Measurements from ENCODE around the gene SLC7A8. TPM values are rescaled to one million over a fixed set of nuclear protein-coding genes. Genes with fewer than 3 reads are reported as not detected.

The SLC7A8 gene
- total RNA-seq, 2 experiments from 2014 or later: 1.5 to 1.9 TPM

DNA sequence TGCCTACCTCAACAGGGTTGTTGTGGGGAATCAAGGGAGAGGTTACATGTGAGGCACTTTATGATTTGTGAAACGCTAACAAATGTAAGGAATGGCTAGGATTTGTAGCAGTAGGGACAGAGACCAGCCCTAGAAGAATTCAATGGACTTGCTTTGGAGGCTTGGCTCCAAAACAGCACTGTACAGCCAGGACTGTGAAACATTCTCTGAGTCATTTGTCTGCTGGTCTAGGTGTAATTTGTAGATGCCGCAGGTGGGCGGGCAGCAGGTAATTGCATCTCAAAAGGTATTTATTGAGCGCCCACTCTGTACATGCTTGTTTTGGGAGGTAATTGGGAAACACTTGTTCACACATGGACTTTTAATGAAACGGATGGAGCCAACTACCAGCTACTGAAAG, 11.4 kb downstream of the SLC7A8 start:
- no peak overlapping the region for H3K27ac Mint-ChIP-seq
- ChIA-PET CTCF (interaction anchor here (1.4 to 9.0 kb wide), 4 partner anchors 10 to 103 kb away, joined by 4 to 74 read pairs (median 11); no protein-coding TSS in a partner anchor), POLR2A (interaction anchor here (0.6 to 1.5 kb wide), 2 partner anchors 9 to 31 kb away, joined by 3 read pairs; no protein-coding TSS in a partner anchor)
- DNase-seq: no peak
- H3K4me3 Mint-ChIP-seq: no peak overlapping the region
- H3K9me3 Mint-ChIP-seq: no peaks in the 10 kb centered on the region
- TF ChIP-seq, protein P1, sequence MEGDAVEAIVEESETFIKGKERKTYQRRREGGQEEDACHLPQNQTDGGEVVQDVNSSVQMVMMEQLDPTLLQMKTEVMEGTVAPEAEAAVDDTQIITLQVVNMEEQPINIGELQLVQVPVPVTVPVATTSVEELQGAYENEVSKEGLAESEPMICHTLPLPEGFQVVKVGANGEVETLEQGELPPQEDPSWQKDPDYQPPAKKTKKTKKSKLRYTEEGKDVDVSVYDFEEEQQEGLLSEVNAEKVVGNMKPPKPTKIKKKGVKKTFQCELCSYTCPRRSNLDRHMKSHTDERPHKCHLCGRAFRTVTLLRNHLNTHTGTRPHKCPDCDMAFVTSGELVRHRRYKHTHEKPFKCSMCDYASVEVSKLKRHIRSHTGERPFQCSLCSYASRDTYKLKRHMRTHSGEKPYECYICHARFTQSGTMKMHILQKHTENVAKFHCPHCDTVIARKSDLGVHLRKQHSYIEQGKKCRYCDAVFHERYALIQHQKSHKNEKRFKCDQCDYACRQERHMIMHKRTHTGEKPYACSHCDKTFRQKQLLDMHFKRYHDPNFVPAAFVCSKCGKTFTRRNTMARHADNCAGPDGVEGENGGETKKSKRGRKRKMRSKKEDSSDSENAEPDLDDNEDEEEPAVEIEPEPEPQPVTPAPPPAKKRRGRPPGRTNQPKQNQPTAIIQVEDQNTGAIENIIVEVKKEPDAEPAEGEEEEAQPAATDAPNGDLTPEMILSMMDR (IDR thresholded peaks at IDR 0.05): no peak
- no peaks in the 10 kb centered on the region for H3K27me3 Mint-ChIP-seq
- H3K4me1 Mint-ChIP-seq (ENCODE audit: low read depth): peaks cover 22% of the 10 kb centered on the region
- no peak for ATAC-seq
- H3K36me3 Mint-ChIP-seq (ENCODE audit: low read depth): no peaks in the 10 kb centered on the region
- intact Hi-C loops (cut with micrococcal nuclease): no loop called here

DNA sequence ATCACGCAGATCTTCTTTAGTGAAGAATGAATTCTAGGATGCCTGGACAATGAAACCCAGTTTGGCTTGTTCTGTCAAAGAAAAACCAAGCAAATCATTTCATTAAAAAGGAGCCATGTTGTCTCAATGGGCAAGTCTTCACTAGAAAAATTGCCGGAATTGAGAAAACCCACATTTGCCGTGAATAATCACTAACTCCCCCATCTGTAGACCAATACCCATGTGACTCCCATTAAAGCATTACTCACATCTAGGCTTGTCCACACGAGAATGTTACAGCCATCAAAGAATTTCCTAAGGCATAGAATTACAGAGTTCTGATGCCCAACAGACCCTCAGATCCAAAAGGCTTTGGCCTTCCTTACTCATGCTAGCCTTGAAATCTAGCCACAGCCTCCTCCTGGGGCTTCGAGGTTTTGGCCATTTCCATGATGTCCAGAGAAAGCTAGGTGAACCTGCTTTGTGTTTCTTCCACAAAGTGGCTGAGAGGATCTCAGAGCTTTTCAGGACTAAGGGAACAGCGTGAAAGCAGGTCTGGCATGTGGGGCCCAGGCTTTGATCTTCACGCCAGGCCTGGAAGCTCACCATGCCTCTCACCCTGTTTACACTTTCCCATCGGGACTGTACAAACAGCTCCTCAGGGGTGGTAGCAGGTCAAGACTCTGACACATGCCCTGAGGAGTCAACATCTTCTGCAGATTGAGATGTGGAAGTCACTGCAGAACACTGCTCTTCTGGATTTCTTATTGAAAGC, 12.1 kb downstream of the SLC7A8 start:
- H3K4me1 Mint-ChIP-seq (ENCODE audit: low read depth): peaks cover 22% of the 10 kb centered on the region
- no peaks in the 10 kb centered on the region for H3K36me3 Mint-ChIP-seq (ENCODE audit: low read depth)
- TF ChIP-seq, protein P1 (IDR thresholded peaks at IDR 0.05): no peak
- H3K4me3 Mint-ChIP-seq: no peak overlapping the region
- ChIA-PET POLR2A (interaction anchor here (1.5 kb wide), 1 partner anchor 10 kb away, joined by 3 read pairs; no protein-coding TSS in a partner anchor), CTCF (interaction anchor here (1.1 to 9.0 kb wide), 4 partner anchors 16 to 189 kb away, joined by 4 to 74 read pairs (median 10); no protein-coding TSS in a partner anchor)
- no peak for DNase-seq
- no peaks in the 10 kb centered on the region for H3K27me3 Mint-ChIP-seq
- no peak for ATAC-seq
- H3K27ac Mint-ChIP-seq: no peak overlapping the region
- H3K9me3 Mint-ChIP-seq: no peaks in the 10 kb centered on the region
- intact Hi-C loops (cut with micrococcal nuclease): no loop called here

DNA sequence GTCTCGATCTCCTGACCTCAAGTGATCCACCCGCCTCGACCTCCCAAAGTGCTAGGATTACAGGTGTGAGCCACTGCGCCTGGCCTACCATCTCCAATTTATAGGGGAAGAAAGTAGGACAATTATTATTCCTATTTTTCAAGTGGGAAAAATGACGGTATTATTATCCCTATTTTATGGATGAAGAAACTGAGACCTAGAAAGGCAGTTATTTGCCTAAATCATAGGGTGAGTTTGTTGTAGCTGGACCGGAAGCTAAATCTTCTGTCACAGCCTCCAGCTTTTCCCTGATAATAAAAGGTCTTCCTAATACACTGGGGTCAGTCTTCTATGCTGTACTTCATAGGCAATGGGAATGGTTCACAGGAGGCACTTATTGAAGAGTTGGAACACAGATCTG, 13.8 kb downstream of the SLC7A8 start:
- no peak for DNase-seq
- TF ChIP-seq, protein P1 (IDR thresholded peaks at IDR 0.05): no peak
- ATAC-seq: no peak
- Mint-ChIP-seq H3K27me3 (no peaks in the 10 kb centered on the region), H3K4me3 (no peak overlapping the region), H3K36me3 (ENCODE audit: low read depth) (no peaks in the 10 kb centered on the region), H3K4me1 (ENCODE audit: low read depth) (peaks cover 22% of the 10 kb centered on the region), H3K9me3 (no peaks in the 10 kb centered on the region), H3K27ac (no peak overlapping the region)
- intact Hi-C loops (cut with micrococcal nuclease): no loop called here
- POLR2A ChIA-PET: interaction anchor here (1.3 kb wide), 1 partner anchor 12 kb away, joined by 3 read pairs; no protein-coding TSS in a partner anchor
- CTCF ChIA-PET: interaction anchor here (0.5 to 2.6 kb wide), 4 partner anchors 15 to 49 kb away, joined by 3 to 13 read pairs (median 4); no protein-coding TSS in a partner anchor

DNA sequence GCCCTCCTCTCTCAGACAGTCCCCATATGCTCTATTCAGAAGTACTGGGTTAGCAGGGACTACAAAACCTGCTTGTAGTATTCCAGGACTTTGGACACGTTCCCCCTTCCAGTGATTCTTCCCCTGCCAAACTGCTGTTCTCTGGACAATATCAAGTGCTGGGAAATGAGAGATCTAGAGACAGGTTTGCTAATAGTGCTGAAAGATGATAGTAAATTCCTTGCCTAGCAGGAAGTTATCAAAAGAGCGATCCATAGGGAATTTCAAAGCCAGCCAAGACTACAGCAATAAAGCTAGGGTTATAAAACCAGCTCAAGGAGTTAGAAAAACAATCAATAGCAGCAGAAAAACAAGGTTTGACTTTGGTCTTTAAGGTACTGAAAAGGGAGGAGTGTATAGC, 15.2 kb downstream of the SLC7A8 start:
- intact Hi-C loops (cut with micrococcal nuclease): no loop called here
- Mint-ChIP-seq H3K4me3 (no peak overlapping the region), H3K9me3 (no peaks in the 10 kb centered on the region), H3K27ac (no peak overlapping the region), H3K4me1 (ENCODE audit: low read depth) (peaks cover 16% of the 10 kb centered on the region), H3K36me3 (ENCODE audit: low read depth) (no peaks in the 10 kb centered on the region), H3K27me3 (no peaks in the 10 kb centered on the region)
- DNase-seq (no peak), ATAC-seq (no peak)
- ChIA-PET CTCF (interaction anchor here (1.1 to 2.6 kb wide), 3 partner anchors 18 to 48 kb away, joined by 3 to 13 read pairs (median 5); no protein-coding TSS in a partner anchor), POLR2A (interaction anchor here (1.3 kb wide), 1 partner anchor 14 kb away, joined by 3 read pairs; no protein-coding TSS in a partner anchor)
- TF ChIP-seq, protein P1 (IDR thresholded peaks at IDR 0.05): no peak
